ENCODE measurements around the gene AGBL4.

DNA sequence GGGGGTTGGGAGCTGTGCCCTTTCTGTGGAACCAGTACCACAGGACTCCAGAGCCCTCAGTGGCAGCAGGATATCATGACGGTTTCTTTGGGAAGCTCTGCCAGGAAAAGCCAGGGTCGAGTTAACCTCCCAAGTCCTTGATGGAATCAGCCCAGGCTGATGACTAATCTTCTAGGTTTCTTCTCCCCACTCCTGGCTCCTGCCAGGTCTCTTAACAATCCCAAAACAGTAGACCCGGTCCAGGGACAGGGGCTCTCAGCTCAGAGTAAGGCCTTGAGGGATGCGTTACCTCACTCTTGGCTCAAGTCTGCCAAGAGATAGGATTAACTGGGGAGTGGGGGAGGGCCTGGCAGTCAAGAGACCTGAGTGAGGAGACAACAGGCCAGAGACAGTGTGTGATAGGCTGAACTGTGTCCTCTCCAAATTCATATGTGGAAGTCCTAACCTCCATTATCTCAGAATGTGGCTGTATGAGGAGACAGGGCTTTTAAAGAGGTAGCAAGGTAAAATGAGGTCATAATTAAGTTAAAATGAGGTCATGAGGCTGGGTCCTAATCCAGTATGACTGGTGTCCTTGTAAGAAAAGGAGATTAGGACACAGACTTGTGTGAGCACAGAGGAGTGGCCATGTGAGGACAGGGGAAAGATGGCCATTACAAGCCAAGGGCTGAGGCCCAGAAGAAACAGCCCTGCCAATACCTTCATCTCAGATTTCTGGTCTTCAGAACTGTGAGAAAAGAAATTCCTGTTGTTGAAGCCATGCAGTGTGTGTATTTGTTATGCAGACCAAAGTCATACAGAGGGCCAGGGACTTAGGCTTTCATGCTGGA lies 1342.1 kb downstream of the AGBL4 start:
- TF ChIP-seq POLR2AphosphoS5 (IDR thresholded peaks at IDR 0.05; ENCODE audit: borderline replicate concordance, low read depth, low read length) = no peak
- no peak for TF ChIP-seq FOXP2 (optimal IDR thresholded peaks at IDR 0.05; ENCODE audit: control extremely low read depth, extremely low read length, insufficient read depth)
- TF ChIP-seq EZH2 (IDR thresholded peaks at IDR 0.05) = no peak

Data from SK-N-MC (cell line).